DND-41 (cell line): ENCODE data around the gene SLC36A2.

Experiments used
- EZH2 ChIP-seq: IDR thresholded peaks from 3 replicates; pipeline ENCODE4 v1.6.1; 2012; ENCODE audit warnings: borderline replicate concordance, low read depth, mild to moderate bottlenecking, moderate library complexity, low read length, inconsistent platforms; ENCODE audit not compliant: severe bottlenecking
- TF ChIP-seq, protein P1 (sequence below): IDR thresholded peaks from 2 replicates; pipeline ENCODE4 v1.5.1; 2012; ENCODE audit warnings: borderline replicate concordance, low read length, moderate library complexity, mild to moderate bottlenecking; ENCODE audit not compliant: poor library complexity, severe bottlenecking; ENCODE audit errors: extremely low read depth

GRCh38 chr5:151298063-151298855 is 49.1 kb downstream of the SLC36A2 start:
- no peak for TF ChIP-seq EZH2
- TF ChIP-seq, protein P1, sequence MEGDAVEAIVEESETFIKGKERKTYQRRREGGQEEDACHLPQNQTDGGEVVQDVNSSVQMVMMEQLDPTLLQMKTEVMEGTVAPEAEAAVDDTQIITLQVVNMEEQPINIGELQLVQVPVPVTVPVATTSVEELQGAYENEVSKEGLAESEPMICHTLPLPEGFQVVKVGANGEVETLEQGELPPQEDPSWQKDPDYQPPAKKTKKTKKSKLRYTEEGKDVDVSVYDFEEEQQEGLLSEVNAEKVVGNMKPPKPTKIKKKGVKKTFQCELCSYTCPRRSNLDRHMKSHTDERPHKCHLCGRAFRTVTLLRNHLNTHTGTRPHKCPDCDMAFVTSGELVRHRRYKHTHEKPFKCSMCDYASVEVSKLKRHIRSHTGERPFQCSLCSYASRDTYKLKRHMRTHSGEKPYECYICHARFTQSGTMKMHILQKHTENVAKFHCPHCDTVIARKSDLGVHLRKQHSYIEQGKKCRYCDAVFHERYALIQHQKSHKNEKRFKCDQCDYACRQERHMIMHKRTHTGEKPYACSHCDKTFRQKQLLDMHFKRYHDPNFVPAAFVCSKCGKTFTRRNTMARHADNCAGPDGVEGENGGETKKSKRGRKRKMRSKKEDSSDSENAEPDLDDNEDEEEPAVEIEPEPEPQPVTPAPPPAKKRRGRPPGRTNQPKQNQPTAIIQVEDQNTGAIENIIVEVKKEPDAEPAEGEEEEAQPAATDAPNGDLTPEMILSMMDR = peak; percentile 62
